Measurements from ENCODE around the gene IMPDH2.
A peak's percentile ranks its signal among the peaks of the same experiment; 100 is the strongest.

IMPDH2 gene

GRCh38 chr3:49027634-49028033 is 1.6 kb downstream of the IMPDH2 start:
- peak overlapping the region; percentile 89 for H3K4me3 ChIP-seq (ENCODE audit: low read depth, low read length)

GRCh38 chr3:49026536-49026935 is 2.7 kb downstream of the IMPDH2 start:
- TF ChIP-seq CTCF (IDR thresholded peaks at IDR 0.05; ENCODE audit: insufficient read depth, low read depth, low read length, missing control alignments) = no peak
- DNase-seq (ENCODE audit: low read depth) = no peak
- H3K4me3 ChIP-seq (ENCODE audit: low read depth, low read length) = no peak overlapping the region

More at GRCh38 chr3:49027634-49028033, 1.6 kb downstream of the IMPDH2 start:
- DNase-seq (ENCODE audit: low read depth) = no peak
- no peak for TF ChIP-seq CTCF (IDR thresholded peaks at IDR 0.05; ENCODE audit: insufficient read depth, low read depth, low read length, missing control alignments)

GRCh38 chr3:49025793-49026520 is 3.2 kb downstream of the IMPDH2 start:
- no peak for TF ChIP-seq CTCF (IDR thresholded peaks at IDR 0.05; ENCODE audit: insufficient read depth, low read depth, low read length, missing control alignments)
- H3K4me3 ChIP-seq (ENCODE audit: low read depth, low read length) = no peak overlapping the region
- DNase-seq (ENCODE audit: low read depth) = no peak

GRCh38 chr3:49025005-49025792 is 4.0 kb downstream of the IMPDH2 start:
- peak; percentile 75 for DNase-seq (ENCODE audit: low read depth)
- H3K4me3 ChIP-seq (ENCODE audit: low read depth, low read length) = no peak overlapping the region
- no peak for TF ChIP-seq CTCF (IDR thresholded peaks at IDR 0.05; ENCODE audit: insufficient read depth, low read depth, low read length, missing control alignments)

GRCh38 chr3:49024449-49024848 is 4.7 kb downstream of the IMPDH2 start:
- no peak for TF ChIP-seq CTCF (IDR thresholded peaks at IDR 0.05; ENCODE audit: insufficient read depth, low read depth, low read length, missing control alignments)
- no peak overlapping the region for H3K4me3 ChIP-seq (ENCODE audit: low read depth, low read length)

GRCh38 chr3:49023775-49024174 is 5.4 kb downstream of the IMPDH2 start:
- no peak for TF ChIP-seq CTCF (IDR thresholded peaks at IDR 0.05; ENCODE audit: insufficient read depth, low read depth, low read length, missing control alignments)
- H3K4me3 ChIP-seq (ENCODE audit: low read depth, low read length) = no peak overlapping the region
- no peak for DNase-seq (ENCODE audit: low read depth)

More at GRCh38 chr3:49024449-49024848, 4.7 kb downstream of the IMPDH2 start:
- DNase-seq (ENCODE audit: low read depth) = peak; percentile 3

Data from GM12865 (cell line).